Common myeloid progenitor, CD34-positive (primary cell): ENCODE results near the gene NCR1. TPM values are rescaled to one million over a fixed set of nuclear protein-coding genes. Genes with fewer than 3 reads are reported as not detected.
"Not testable (repeated sequence)": the region's sequence is repeated elsewhere in the genome, so short reads cannot be mapped to it uniquely, and the experiment has no call there.

Experiments used
- CTCF ChIA-PET: fragments of 350-600 bp; sonication (Branson Sonifier 250); formaldehyde crosslinking; loops from one replicate; lab custom pipeline; 2021; ENCODE audit warnings: antibody characterized with exemption; lab: Charles Lee
- POLR2A ChIA-PET: fragments of 350-600 bp; sonication (Branson Sonifier 250); formaldehyde crosslinking; loops from one replicate; lab custom pipeline; 2021; ENCODE audit warnings: antibody characterized with exemption; lab: Charles Lee
- DNase-seq, 3 donors: peaks; one replicate each; pipeline versions ENCODE4 v3.0.0 to v3.0.0-alpha.2; 2013
- H3K27ac ChIP-seq, 2 experiments: 1 replicate in 1 of 2; 2 replicates in 1 of 2; pipeline ENCODE4 v1.7.0; 2013; ENCODE audit warnings: inconsistent platforms in 2 of 2, low read length in 2 of 2, mild to moderate bottlenecking in 2 of 2, low read depth in 1 of 2, moderate library complexity in 1 of 2; ENCODE audit not compliant: severe bottlenecking in 2 of 2, insufficient read depth in 1 of 2, poor library complexity in 1 of 2
- H3K27me3 ChIP-seq, 5 experiments: replicated peaks in 2 of 5; 1 replicate in 3 of 5; 2 replicates in 2 of 5; pipeline versions ENCODE4 v1.6.1 to v1.7.0; 2013; ENCODE audit warnings: low read length in 4 of 5, mild to moderate bottlenecking in 2 of 5, moderate library complexity in 2 of 5, inconsistent platforms in 1 of 5; ENCODE audit not compliant: insufficient read depth in 5 of 5, control insufficient read depth in 4 of 5
- H3K36me3 ChIP-seq, 4 experiments: 1 replicate in 2 of 4; 2 replicates in 2 of 4; pipeline versions ENCODE4 v1.6.1 to v1.7.0; 2013; ENCODE audit warnings: low read length in 3 of 4, control low read depth in 1 of 4, mild to moderate bottlenecking in 1 of 4; ENCODE audit not compliant: control insufficient read depth in 4 of 4, insufficient read depth in 4 of 4
- H3K4me1 ChIP-seq, 4 experiments: 1 replicate in 3 of 4; 2 replicates in 1 of 4; pipeline versions ENCODE4 v1.6.1 to v1.7.1; 2013; ENCODE audit warnings: low read length in 3 of 4, mild to moderate bottlenecking in 3 of 4, control low read depth in 1 of 4, inconsistent platforms in 1 of 4, moderate library complexity in 1 of 4; ENCODE audit not compliant: control insufficient read depth in 4 of 4, insufficient read depth in 4 of 4; ENCODE audit errors: control extremely low read depth in 1 of 4
- H3K4me3 ChIP-seq, 7 experiments: 1 replicate in 4 of 7; 2 replicates in 3 of 7; pipeline versions ENCODE4 v1.5.1 to v1.7.0; 2013; ENCODE audit warnings: mild to moderate bottlenecking in 7 of 7, low read length in 6 of 7, moderate library complexity in 6 of 7, inconsistent platforms in 2 of 7, low read depth in 2 of 7, control low read depth in 1 of 7; ENCODE audit not compliant: insufficient read depth in 4 of 7, control insufficient read depth in 1 of 7; ENCODE audit errors: extremely low read depth in 1 of 7
- H3K9me3 ChIP-seq, 5 experiments: 1 replicate in 4 of 5; 2 replicates in 1 of 5; pipeline versions ENCODE4 v1.6.1 to v1.7.1; 2013; ENCODE audit warnings: low read length in 4 of 5, mild to moderate bottlenecking in 2 of 5, inconsistent platforms in 1 of 5, low read depth in 1 of 5, moderate library complexity in 1 of 5; ENCODE audit not compliant: control insufficient read depth in 4 of 5, insufficient read depth in 2 of 5; ENCODE audit errors: control extremely low read depth in 1 of 5
- WGBS: methylation state at CpG from one replicate; pipeline ENCODE4 v1.1.5; 2013; ENCODE audit not compliant: insufficient coverage; 5-methylcytosine and 5-hydroxymethylcytosine counted together
- polyA plus RNA-seq: library from polyadenylated mRNA; unstranded; fragments of 120-200 nt; gene quantifications from one replicate; pipeline ENCODE4 v1.2.1, GENCODE V29; 2013

The NCR1 gene, protein sequence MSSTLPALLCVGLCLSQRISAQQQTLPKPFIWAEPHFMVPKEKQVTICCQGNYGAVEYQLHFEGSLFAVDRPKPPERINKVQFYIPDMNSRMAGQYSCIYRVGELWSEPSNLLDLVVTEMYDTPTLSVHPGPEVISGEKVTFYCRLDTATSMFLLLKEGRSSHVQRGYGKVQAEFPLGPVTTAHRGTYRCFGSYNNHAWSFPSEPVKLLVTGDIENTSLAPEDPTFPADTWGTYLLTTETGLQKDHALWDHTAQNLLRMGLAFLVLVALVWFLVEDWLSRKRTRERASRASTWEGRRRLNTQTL
- 5.1 TPM for polyA plus RNA-seq

DNA sequence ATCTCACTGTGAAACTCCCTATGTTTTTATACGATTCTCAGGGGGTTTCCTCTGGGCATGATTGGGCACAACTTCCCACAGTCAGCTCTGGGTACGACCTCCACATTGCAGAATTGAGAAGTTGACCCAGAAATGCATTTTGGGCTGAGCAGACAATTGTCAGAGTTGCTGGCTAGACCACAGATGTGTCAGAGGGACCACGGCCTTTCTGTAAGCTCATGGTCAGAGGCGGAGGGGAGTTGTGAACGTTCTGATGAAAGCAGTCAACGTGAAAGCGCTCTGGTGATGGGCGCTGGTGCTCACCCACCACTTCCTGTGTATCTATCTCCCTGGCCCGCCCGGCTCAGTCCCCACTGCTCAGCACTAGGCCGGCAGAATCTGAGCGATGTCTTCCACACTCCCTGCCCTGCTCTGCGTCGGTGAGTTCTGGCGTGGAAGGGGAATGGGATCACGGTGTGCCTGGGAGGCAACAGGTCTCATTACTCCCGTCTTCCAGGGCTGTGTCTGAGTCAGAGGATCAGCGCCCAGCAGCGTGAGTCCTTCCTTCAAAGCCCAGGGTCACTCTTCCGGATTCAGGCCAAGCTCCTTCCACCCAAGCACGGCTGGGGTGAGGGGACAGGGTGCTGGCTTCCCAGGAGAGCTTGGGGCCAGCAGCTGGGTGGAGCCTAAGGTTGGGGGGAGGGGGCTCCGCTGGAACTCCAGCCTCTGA is at the start of gene NCR1:
Gene NCR1 (plus strand): TSS at position 346 of the 709 bp plus-strand sequence. CDS start 40 bp downstream, at position 386.
- peak; percentile 13 to 83 (median 63) for DNase-seq
- peak within 1 kb of the TSS; percentile 55 to 71 for H3K27ac ChIP-seq
- WGBS, result 52% methylated on average over 22 of the region's 22 CpGs
- POLR2A ChIA-PET, result no interaction called here
- H3K4me3 ChIP-seq, result peak within 1 kb of the TSS in 1 of 7 experiments; percentile 40
- no peaks in the 10 kb centered on the region for H3K36me3 ChIP-seq
- H3K4me1 ChIP-seq, result peaks cover 2 to 16% (median 9%) of the 10 kb centered on the region in 4 experiments
- CTCF ChIA-PET, result interaction anchor here (0.8 kb wide), 1 partner anchor 25 kb away, joined by 3 read pairs; no protein-coding TSS in a partner anchor
- no peaks in the 10 kb centered on the region for H3K27me3 ChIP-seq
- no peaks in the 10 kb centered on the region for H3K9me3 ChIP-seq

DNA sequence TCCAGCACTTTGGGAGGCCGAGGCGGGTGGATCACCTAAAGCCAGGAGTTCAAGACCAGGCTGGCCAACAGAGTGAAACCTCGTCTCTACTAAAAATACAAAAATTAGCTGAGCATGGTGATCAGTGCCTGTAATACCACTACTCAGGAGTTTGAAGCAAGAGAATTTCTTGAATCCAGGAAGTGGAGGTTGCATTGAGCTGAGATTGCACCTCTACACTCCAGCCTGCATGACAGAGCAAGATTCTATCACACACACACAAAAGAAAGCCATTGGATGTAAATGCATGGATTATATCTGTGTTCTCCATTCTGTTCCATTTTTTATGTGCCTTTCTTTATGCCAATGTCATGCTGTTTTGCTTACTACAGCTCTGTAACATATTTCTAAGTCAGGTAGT is 47.5 kb upstream of the NCR1 start:
- H3K27ac ChIP-seq, CTCF ChIA-PET: not testable (repeated sequence)

DNA sequence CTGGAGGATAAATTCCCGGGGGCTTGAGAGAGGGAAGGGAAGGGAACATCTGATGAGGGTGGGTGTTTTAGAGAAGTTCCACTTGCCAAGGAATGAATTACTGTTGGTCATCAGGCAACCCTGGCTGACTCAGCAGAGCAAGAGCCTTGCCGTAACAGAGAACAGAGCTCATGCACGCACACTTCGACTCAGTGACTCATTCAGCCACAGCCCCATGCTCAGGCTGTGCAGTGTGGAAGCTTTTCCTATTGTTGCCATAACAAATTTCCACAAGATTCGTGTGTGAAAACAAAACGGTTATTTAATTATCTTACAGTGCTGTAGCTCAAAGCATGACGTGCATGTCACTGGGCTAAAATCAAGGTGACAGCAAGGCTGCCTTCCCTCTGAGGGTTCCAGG is 46.5 kb upstream of the NCR1 start:
- H3K27me3 ChIP-seq, result peaks cover 0 to 21% (median 0%) of the 10 kb centered on the region in 5 experiments
- H3K4me1 ChIP-seq, CTCF ChIA-PET, POLR2A ChIA-PET, H3K4me3 ChIP-seq, H3K9me3 ChIP-seq, H3K36me3 ChIP-seq, H3K27ac ChIP-seq: not testable (repeated sequence)
- DNase-seq, result peak in 2 of 3 donors; percentile 55 to 75
- WGBS, result 80% methylated on average over 4 of the region's 7 CpGs

More for the DNA sequence above, 47.5 kb upstream of the NCR1 start:
- H3K4me3 ChIP-seq, H3K36me3 ChIP-seq, H3K4me1 ChIP-seq, H3K9me3 ChIP-seq, DNase-seq, POLR2A ChIA-PET: not testable (repeated sequence)
- WGBS, result no CpG with 5 or more reads among the region's 3 CpGs
- H3K27me3 ChIP-seq, result peaks cover 0 to 24% (median 0%) of the 10 kb centered on the region in 5 experiments

DNA sequence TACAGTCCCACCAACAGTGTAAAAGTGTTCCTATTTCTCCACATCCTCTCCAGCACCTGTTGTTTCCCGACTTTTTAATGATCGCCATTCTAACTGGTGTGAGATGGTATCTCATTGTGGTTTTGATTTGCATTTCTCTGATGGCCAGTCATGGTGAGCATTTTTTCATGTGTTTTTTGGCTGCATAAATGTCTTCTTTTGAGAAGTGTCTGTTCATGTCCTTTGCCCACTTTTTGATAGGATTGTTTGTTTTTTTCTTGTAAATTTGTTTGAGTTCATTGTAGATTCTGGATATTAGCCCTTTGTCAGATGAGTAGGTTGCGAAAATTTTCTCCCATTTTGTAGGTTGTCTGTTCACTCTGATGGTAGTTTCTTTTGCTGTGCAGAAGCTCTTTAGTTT is 42.5 kb upstream of the NCR1 start:
- POLR2A ChIA-PET, DNase-seq, H3K4me1 ChIP-seq, H3K9me3 ChIP-seq, CTCF ChIA-PET, H3K4me3 ChIP-seq, H3K27ac ChIP-seq, H3K36me3 ChIP-seq: not testable (repeated sequence)
- no CpG with 5 or more reads among the region's 3 CpGs for WGBS
- peaks cover 0 to 15% (median 0%) of the 10 kb centered on the region in 5 experiments for H3K27me3 ChIP-seq

DNA sequence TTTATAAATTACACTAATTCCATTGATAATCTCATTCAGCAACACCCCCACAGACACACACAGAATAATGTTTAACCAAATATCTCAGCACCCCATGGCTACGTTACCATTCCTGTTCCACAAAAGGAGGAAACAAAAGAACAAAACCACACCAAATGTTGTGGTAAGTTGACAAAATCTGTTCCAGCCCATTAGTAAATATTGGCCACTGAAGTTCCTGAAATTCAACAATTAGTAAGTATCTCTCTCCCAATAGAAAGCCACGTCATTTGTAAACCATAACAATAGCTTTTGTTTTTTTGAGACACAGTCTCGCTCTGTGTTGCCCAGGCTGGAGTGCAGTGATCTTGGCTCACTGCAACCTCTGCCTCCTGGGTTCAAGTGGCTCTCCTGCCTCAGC is 34.3 kb upstream of the NCR1 start:
- H3K4me3 ChIP-seq, result no peak overlapping the region
- 28% methylated on average over 2 of the region's 3 CpGs for WGBS
- peaks cover 3 to 14% (median 9%) of the 10 kb centered on the region in 4 experiments for H3K4me1 ChIP-seq
- peak in 2 of 3 donors; percentile 23 to 32 for DNase-seq
- ChIA-PET POLR2A (no interaction called here), CTCF (no interaction called here)
- no peak overlapping the region for H3K27ac ChIP-seq
- H3K36me3 ChIP-seq, result no peaks in the 10 kb centered on the region
- peaks cover 0 to 2% (median 0%) of the 10 kb centered on the region in 5 experiments for H3K27me3 ChIP-seq
- no peaks in the 10 kb centered on the region for H3K9me3 ChIP-seq

DNA sequence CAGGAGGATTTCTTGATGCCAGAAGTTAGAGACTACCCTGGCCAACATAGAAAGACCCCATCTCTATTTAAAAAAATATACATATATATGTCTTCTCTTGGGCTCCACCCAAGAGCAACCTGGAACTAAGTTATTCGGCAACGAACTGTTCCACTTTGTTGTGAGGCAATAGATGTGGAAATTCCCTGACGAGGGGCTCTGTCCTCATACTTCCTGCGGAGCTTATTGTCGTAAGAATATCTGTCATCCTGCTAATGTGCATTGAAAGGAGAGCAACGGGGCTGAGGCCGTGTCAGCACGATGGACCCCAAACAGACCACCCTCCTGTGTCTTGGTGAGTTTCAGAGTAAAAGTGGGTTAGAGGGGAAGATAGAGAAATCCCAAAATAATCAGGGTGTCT is 32.0 kb upstream of the NCR1 start, which contains the start of gene FCAR:
Gene FCAR (plus strand): TSS at position 246 of the 400 bp plus-strand sequence. CDS start 55 bp downstream, at position 301.
- Histone ChIP-seq H3K4me3 (peak within 1 kb of the TSS in 2 of 7 experiments; percentile 24 to 60), H3K27me3 (peaks cover 0 to 2% (median under 1%) of the 10 kb centered on the region in 5 experiments), H3K4me1 (peaks cover 3 to 19% (median 9%) of the 10 kb centered on the region in 4 experiments), H3K27ac (no peak within 1 kb of the TSS), H3K9me3 (no peaks in the 10 kb centered on the region), H3K36me3 (no peaks in the 10 kb centered on the region)
- 92% methylated on average over 5 of the region's 8 CpGs for WGBS
- ChIA-PET CTCF (no interaction called here), POLR2A (no interaction called here)
- peak in 1 of 3 donors; percentile 17 for DNase-seq
